DMS153 treated with DMSO at 0.1 percent for 48 hours (cell line): ENCODE measurements around the gene SLC35F1.

Source experiments
- DNase-seq: peaks from one replicate; lab custom pipeline; 2025; ENCODE audit not compliant: unreplicated experiment; lab: John Stamatoyannopoulos, UW

SLC35F1 gene

GRCh38 chr6:118350881-118351430, 443.9 kb downstream of the SLC35F1 start:
- DNase-seq: peak; percentile 15

GRCh38 chr6:118353564-118353963, 446.5 kb downstream of the SLC35F1 start:
- DNase-seq: no peak

GRCh38 chr6:118354641-118355040, 447.6 kb downstream of the SLC35F1 start:
- DNase-seq: no peak

- DNase-seq: no peak
Observed at GRCh38 chr6:118356054-118356453, 449.0 kb downstream of the SLC35F1 start.

- no peak for DNase-seq
Observed at GRCh38 chr6:118356686-118357085, 449.6 kb downstream of the SLC35F1 start.
